Measurements from ENCODE around the gene RGS16. TPM values are rescaled to one million over a fixed set of nuclear protein-coding genes. Genes with fewer than 3 reads are reported as not detected.
A peak's percentile ranks its signal among the peaks of the same experiment; 100 is the strongest.

RGS16 gene
- polyA plus RNA-seq, 1 of the 3 experiments (the other 2 are of a cell fraction) = 0.79 TPM

GRCh38 chr1:182611326-182611725 is 7.1 kb upstream of the RGS16 start:
- ChIA-PET POLR2A (no interaction called here), CTCF (interaction anchor here (1.5 to 2.7 kb wide), 5 partner anchors 10 to 173 kb away, joined by 5 to 15 read pairs (median 11); no protein-coding TSS in a partner anchor)
- no peak overlapping the region for H3K9ac ChIP-seq
- H3K4me2 ChIP-seq = no peak overlapping the region
- no peaks in the 10 kb centered on the region for H3K9me2 ChIP-seq
- H3K27ac ChIP-seq (ENCODE audit: low read depth in 2 of 2, low read length in 1 of 2) = no peak overlapping the region
- H4K20me1 ChIP-seq (ENCODE audit: insufficient read depth) = no peaks in the 10 kb centered on the region
- H3K4me1 ChIP-seq (ENCODE audit: control insufficient read depth in 1 of 2, insufficient read depth in 2 of 2, low read depth in 1 of 2, low read length in 1 of 2) = peaks cover 5 to 20% of the 10 kb centered on the region in 2 experiments
- H3K36me3 ChIP-seq (replicated peaks in 1 of 2; ENCODE audit: control insufficient read depth in 1 of 2, insufficient read depth in 2 of 2, low read length in 1 of 2) = no peaks in the 10 kb centered on the region
- no peak overlapping the region for H3K4me3 ChIP-seq (ENCODE audit: low read depth in 2 of 2, low read length in 1 of 2)
- 55% methylated on average over 1 of the region's 1 CpG for WGBS (ENCODE audit: low lambda C conversion rate)
- no peak for DNase-seq
- H3K9me3 ChIP-seq = no peaks in the 10 kb centered on the region
- no peak overlapping the region for H2AFZ ChIP-seq (ENCODE audit: low read depth)
- TF ChIP-seq MAX (IDR thresholded peaks at IDR 0.05; ENCODE audit: low read depth) (no peak), TCF12 (IDR thresholded peaks at IDR 0.05) (no peak)
- peaks cover 9% of the 10 kb centered on the region for H3F3A ChIP-seq (replicated peaks; ENCODE audit: insufficient read depth)
- H3K79me2 ChIP-seq (ENCODE audit: insufficient read depth) = no peaks in the 10 kb centered on the region
- no peaks in the 10 kb centered on the region for H3K27me3 ChIP-seq (ENCODE audit: insufficient read depth)

- DNase-seq = no peak
- ChIA-PET POLR2A (no interaction called here), CTCF (interaction anchor here (1.5 to 2.7 kb wide), 3 partner anchors 10 to 174 kb away, joined by 5 to 15 read pairs (median 11); no protein-coding TSS in a partner anchor)
- Histone ChIP-seq H3K4me2 (no peak overlapping the region), H3K36me3 (replicated peaks in 1 of 2; ENCODE audit: control insufficient read depth in 1 of 2, insufficient read depth in 2 of 2, low read length in 1 of 2) (no peaks in the 10 kb centered on the region), H3F3A (replicated peaks; ENCODE audit: insufficient read depth) (peaks cover 7% of the 10 kb centered on the region), H3K27me3 (ENCODE audit: insufficient read depth) (no peaks in the 10 kb centered on the region), H2AFZ (ENCODE audit: low read depth) (no peak overlapping the region), H3K9me3 (no peaks in the 10 kb centered on the region), H3K9ac (no peak overlapping the region), H4K20me1 (ENCODE audit: insufficient read depth) (no peaks in the 10 kb centered on the region), H3K79me2 (ENCODE audit: insufficient read depth) (no peaks in the 10 kb centered on the region), H3K4me1 (ENCODE audit: control insufficient read depth in 1 of 2, insufficient read depth in 2 of 2, low read depth in 1 of 2, low read length in 1 of 2) (peaks cover 5 to 14% of the 10 kb centered on the region in 2 experiments; a peak in 3 of 4 replicates), H3K27ac (ENCODE audit: low read depth in 2 of 2, low read length in 1 of 2) (no peak overlapping the region), H3K4me3 (ENCODE audit: low read depth in 2 of 2, low read length in 1 of 2) (no peak overlapping the region), H3K9me2 (no peaks in the 10 kb centered on the region)
- TF ChIP-seq TCF12 (IDR thresholded peaks at IDR 0.05) (no peak), GATA2 (CRISPR knock-in tag; IDR thresholded peaks at IDR 0.05) (no peak), NFIC (IDR thresholded peaks at IDR 0.05; ENCODE audit: borderline replicate concordance) (no peak), GABPA (IDR thresholded peaks at IDR 0.05; ENCODE audit: low read depth) (no peak), ELF1 (IDR thresholded peaks at IDR 0.05) (no peak), SMC3 (IDR thresholded peaks at IDR 0.05; ENCODE audit: low read depth, low read length) (no peak), JUND (IDR thresholded peaks at IDR 0.05) (no peak), RAD21 (IDR thresholded peaks at IDR 0.05; ENCODE audit: low read length) (no peak), RXRA (IDR thresholded peaks at IDR 0.05; ENCODE audit: borderline replicate concordance, low read depth) (no peak)
- 84% methylated on average over 6 of the region's 6 CpGs for WGBS (ENCODE audit: low lambda C conversion rate)
Observed at GRCh38 chr1:182610606-182611194, 6.5 kb upstream of the RGS16 start.

DNA sequence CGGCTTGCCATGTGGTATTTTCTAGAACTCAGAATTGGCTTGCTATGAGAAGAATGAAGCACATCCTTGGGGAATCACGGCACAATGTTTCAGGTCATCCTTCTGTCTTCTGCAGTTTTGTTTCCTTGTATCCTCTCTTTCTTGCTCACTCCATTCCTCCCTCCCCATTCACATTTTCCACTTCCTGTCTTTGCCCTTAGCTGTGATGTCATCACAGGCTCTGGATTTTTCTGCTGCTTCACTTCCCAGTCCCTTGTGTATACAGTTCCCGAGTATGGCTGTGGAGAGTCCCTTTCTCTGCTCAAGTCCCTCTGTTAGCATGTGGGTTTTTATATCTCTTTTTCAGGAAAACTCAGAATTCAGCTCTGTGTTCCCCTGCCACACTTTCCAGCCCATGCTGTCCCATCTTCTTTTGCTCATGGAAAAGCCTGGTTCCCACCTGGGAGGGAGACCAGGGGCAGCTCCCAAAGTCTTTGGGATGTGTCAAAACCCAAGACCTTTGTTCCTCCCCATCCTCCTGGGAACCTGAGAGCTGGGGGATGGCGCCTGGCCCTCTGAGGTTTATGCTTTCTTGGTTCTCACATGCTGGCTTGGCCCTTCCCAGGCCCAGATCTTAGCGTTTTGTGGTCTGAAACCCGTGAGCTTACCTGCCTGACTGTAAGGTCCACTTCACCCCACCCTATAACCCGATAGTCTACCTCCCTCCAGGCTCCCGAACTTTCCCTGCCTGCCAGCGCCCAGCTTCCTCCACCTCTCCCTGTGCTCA is 4.8 kb upstream of the RGS16 start:
- 87% methylated on average over 9 of the region's 9 CpGs for WGBS (ENCODE audit: low lambda C conversion rate)
- Histone ChIP-seq H3K36me3 (replicated peaks in 1 of 2; ENCODE audit: control insufficient read depth in 1 of 2, insufficient read depth in 2 of 2, low read length in 1 of 2) (no peaks in the 10 kb centered on the region), H3K4me3 (ENCODE audit: low read depth in 2 of 2, low read length in 1 of 2) (no peak overlapping the region), H3K4me1 (ENCODE audit: control insufficient read depth in 1 of 2, insufficient read depth in 2 of 2, low read depth in 1 of 2, low read length in 1 of 2) (peaks cover 3 to 11% of the 10 kb centered on the region in 2 experiments; a peak in 2 of 4 replicates), H3K9ac (no peak overlapping the region), H3K27ac (ENCODE audit: low read depth in 2 of 2, low read length in 1 of 2) (peak overlapping the region in 1 of 2 experiments; percentile 24; a peak in 1 of 4 replicates), H3K79me2 (ENCODE audit: insufficient read depth) (no peaks in the 10 kb centered on the region), H3K27me3 (ENCODE audit: insufficient read depth) (no peaks in the 10 kb centered on the region), H3K9me2 (no peaks in the 10 kb centered on the region), H3K4me2 (no peak overlapping the region), H4K20me1 (ENCODE audit: insufficient read depth) (no peaks in the 10 kb centered on the region), H2AFZ (ENCODE audit: low read depth) (peak overlapping the region; percentile 67), H3F3A (replicated peaks; ENCODE audit: insufficient read depth) (no peaks in the 10 kb centered on the region), H3K9me3 (no peaks in the 10 kb centered on the region)
- DNase-seq = no peak
- TF ChIP-seq ELF1 (IDR thresholded peaks at IDR 0.05) (0 out of 2 replicates have a peak, but pooled peaks have one; percentile 32), TEAD4 (IDR thresholded peaks at IDR 0.05; ENCODE audit: borderline replicate concordance, insufficient read depth) (no peak)
- ChIA-PET POLR2A (no interaction called here), CTCF (interaction anchor here (1.2 to 17.7 kb wide), 3 partner anchors 9 to 178 kb away, joined by 3 to 829 read pairs (median 9); partner anchors contain the start of gene NPL)
